ENCODE measurements around the gene EIPR1.

- TF ChIP-seq CTCF (IDR thresholded peaks at IDR 0.05) (no peak), POLR2A (IDR thresholded peaks at IDR 0.05) (no peak)
Measured at GRCh38 chr2:3236300-3237045, 141.1 kb downstream of the EIPR1 start.
